Vagina (tissue), 2 donors: Measurements from ENCODE around the gene VSIG10.

Experiments used
- CTCF ChIP-seq, 3 experiments: fragments of 450-650 bp in 2 of 3; fragments of 200-600 bp in 1 of 3; sonication (generic) in 1 of 3; IDR thresholded peaks; one replicate each; pipeline ENCODE4 v1.5.1; 2017 to 2019; ENCODE audit warnings: antibody characterized with exemption in 3 of 3, mild to moderate bottlenecking in 2 of 3, moderate library complexity in 2 of 3
- POLR2A ChIP-seq, 2 donors: fragments of 450-650 bp; IDR thresholded peaks; one replicate each; pipeline ENCODE4 v1.6.1; 2017; ENCODE audit warnings: antibody characterized with exemption in 2 of 2, mild to moderate bottlenecking in 2 of 2, moderate library complexity in 2 of 2
- POLR2AphosphoS5 ChIP-seq, 2 donors: sonication (generic); formaldehyde crosslinking; IDR thresholded peaks; one replicate each; pipeline ENCODE4 v1.9.0; 2017; ENCODE audit warnings: antibody characterized with exemption in 2 of 2, mild to moderate bottlenecking in 2 of 2, low read depth in 1 of 2; ENCODE audit not compliant: insufficient read depth in 1 of 2

DNA sequence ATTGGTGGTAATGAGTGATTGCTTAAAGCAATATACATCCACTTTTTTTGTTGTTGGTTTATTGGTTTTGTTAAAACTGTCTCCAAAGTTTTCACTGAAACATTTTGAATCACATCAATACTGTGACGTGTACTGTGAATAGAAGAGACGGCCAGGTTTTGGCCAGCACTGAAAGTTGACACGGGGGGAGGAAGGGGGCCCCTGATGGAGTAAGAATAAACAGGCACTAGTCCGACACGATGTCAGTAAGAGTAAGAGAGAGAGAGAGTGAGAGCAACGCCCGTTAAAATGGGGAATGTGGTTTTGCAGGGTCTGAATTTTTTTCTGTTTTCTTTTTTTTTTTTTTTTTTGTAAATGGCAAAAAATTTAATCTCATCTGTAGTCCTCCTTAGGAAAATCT, 46.8 kb upstream of the VSIG10 start:
- TF ChIP-seq POLR2AphosphoS5 (IDR thresholded peaks at IDR 0.05; ENCODE audit: insufficient read depth in 1 of 2, low read depth in 1 of 2) (no peak), CTCF (IDR thresholded peaks at IDR 0.05) (no peak), POLR2A (IDR thresholded peaks at IDR 0.05) (no peak)
